HepG2 (cell line): ENCODE measurements around the gene TSHZ2. TPM values are rescaled to one million over a fixed set of nuclear protein-coding genes. Genes with fewer than 3 reads are reported as not detected.
A peak's percentile ranks its signal among the peaks of the same experiment; 100 is the strongest.

ENCODE experiments used
- ATAC-seq: fragments of 200-7000 bp; cut with Tn5 transposase; 3 replicates; pipeline ENCODE4 v1.9.1; 2020; ENCODE audit warnings: mild to moderate bottlenecking, moderate library complexity
- BruUV-seq: library from RNA; stranded (reverse); fragments of 400-500 nt; replicated peaks from 2 replicates; lab custom pipeline; 2021; lab: Mats Ljungman, UMichigan
- CTCF ChIA-PET: fragments of 300-600 bp; formaldehyde crosslinking; extraction: SDS; loops from one replicate; lab custom pipeline; 2021; ENCODE audit warnings: low total read pairs, inconsistent platforms, low intra/inter-chr PET ratio; lab: Yijun Ruan, JAX
- POLR2A ChIA-PET: fragments of 350-600 bp; sonication (Branson Sonifier 250); formaldehyde crosslinking; loops from one replicate; lab custom pipeline; 2020; ENCODE audit warnings: antibody characterized with exemption, inconsistent platforms; lab: Yijun Ruan, JAX
- DNase-seq: peaks from one replicate; pipeline ENCODE4 v3.0.0-alpha.2; 2015; ENCODE audit warnings: low spot score
- FAIRE-seq: peaks from 3 replicates; lab custom pipeline; 2011; peaks lifted over from hg19 to GRCh38; lab: Jason Lieb, UNC
- H2AFZ ChIP-seq: one replicate; pipeline ENCODE4 v1.6.1; 2011; ENCODE audit warnings: low read length, inconsistent platforms
- H3K27ac ChIP-seq: fragments of 300-600 bp; 3 replicates; pipeline ENCODE4 v1.8.0; 2011; ENCODE audit warnings: mixed run types, mild to moderate bottlenecking, mixed read lengths, low read length, inconsistent platforms; ENCODE audit not compliant: insufficient read depth; ENCODE audit errors: extremely low read length
- H3K27me3 ChIP-seq, 2 experiments: fragments of 200-600 bp in 1 of 2; 2 replicates in 1 of 2; 3 replicates in 1 of 2; pipeline versions ENCODE4 v1.6.0 to v1.8.0; 2011; ENCODE audit warnings: low read length in 2 of 2, mild to moderate bottlenecking in 2 of 2, moderate library complexity in 2 of 2, inconsistent platforms in 1 of 2; ENCODE audit not compliant: insufficient read depth in 2 of 2, control insufficient read depth in 1 of 2
- H3K36me3 ChIP-seq, 2 experiments: fragments of 200-600 bp in 1 of 2; replicated peaks in 1 of 2; 2 replicates in 1 of 2; 3 replicates in 1 of 2; pipeline versions ENCODE4 v1.5.1 to v1.8.0; 2011; ENCODE audit warnings: low read length in 2 of 2, inconsistent platforms in 1 of 2; ENCODE audit not compliant: insufficient read depth in 2 of 2, control insufficient read depth in 1 of 2
- H3K4me1 ChIP-seq: 2 replicates; pipeline ENCODE4 v1.5.1; 2012; ENCODE audit warnings: low read length, inconsistent platforms; ENCODE audit not compliant: insufficient read depth
- H3K4me2 ChIP-seq: 2 replicates; pipeline ENCODE4 v1.6.0; 2011; ENCODE audit warnings: low read depth, low read length, inconsistent platforms
- H3K4me3 ChIP-seq, 3 experiments: fragments of 200-600 bp in 1 of 3; sonication (generic), shearing (Covaris generic) in 1 of 3; replicated peaks in 1 of 3; 2 replicates each; pipeline ENCODE4 v1.5.1; 2011 to 2016; ENCODE audit warnings: low read length in 3 of 3, inconsistent platforms in 2 of 3, low read depth in 2 of 3, mild to moderate bottlenecking in 2 of 3, control low read depth in 1 of 3, mixed read lengths in 1 of 3; ENCODE audit not compliant: insufficient read depth in 1 of 3
- H3K79me2 ChIP-seq: one replicate; pipeline ENCODE4 v1.6.1; 2011; ENCODE audit warnings: low read length, inconsistent platforms; ENCODE audit not compliant: insufficient read depth
- H3K9ac ChIP-seq: 2 replicates; pipeline ENCODE4 v1.6.0; 2011; ENCODE audit warnings: mild to moderate bottlenecking, low read depth, low read length, inconsistent platforms; ENCODE audit not compliant: insufficient read depth
- H3K9me3 ChIP-seq: 2 replicates; pipeline ENCODE4 v1.5.1; 2012; ENCODE audit warnings: mild to moderate bottlenecking, low read length
- H4K20me1 ChIP-seq: 2 replicates; pipeline ENCODE4 v1.6.0; 2011; ENCODE audit warnings: inconsistent platforms, mild to moderate bottlenecking, low read length, moderate library complexity; ENCODE audit not compliant: insufficient read depth
- CAMTA2 ChIP-seq: sonication (generic); formaldehyde crosslinking; IDR thresholded peaks from 2 replicates; pipeline ENCODE4 v1.4.0; 2020; ENCODE audit warnings: mild to moderate bottlenecking, missing genetic modification reagents, borderline replicate concordance
- GABPB1 ChIP-seq: IDR thresholded peaks from 2 replicates; pipeline ENCODE4 v1.6.1; 2016; ENCODE audit warnings: mild to moderate bottlenecking, missing genetic modification reagents, moderate library complexity, missing compliant biosample characterization
- GATAD1 ChIP-seq: IDR thresholded peaks from 2 replicates; pipeline ENCODE4 v1.6.1; 2016; ENCODE audit warnings: missing genetic modification reagents, missing compliant biosample characterization
- KAT2B ChIP-seq: fragments of 150-350 bp; IDR thresholded peaks from 2 replicates; pipeline ENCODE4 v1.6.1; 2014; ENCODE audit warnings: low read depth, low read length, borderline replicate concordance
- KDM5A ChIP-seq: fragments of 200-600 bp; sonication (generic); IDR thresholded peaks from 2 replicates; pipeline ENCODE4 v1.7.0; 2018; ENCODE audit warnings: antibody characterized with exemption, mild to moderate bottlenecking, low read length, borderline replicate concordance
- MLLT10 ChIP-seq: sonication (generic); formaldehyde crosslinking; IDR thresholded peaks from 2 replicates; pipeline ENCODE4 v1.4.0; 2020; ENCODE audit warnings: missing genetic modification reagents
- MYC ChIP-seq: sonication (generic); formaldehyde crosslinking; IDR thresholded peaks from 2 replicates; pipeline ENCODE4 v1.9.0; 2021; ENCODE audit warnings: missing genetic modification reagents, borderline replicate concordance
- POGK ChIP-seq: sonication (generic); formaldehyde crosslinking; conservative IDR thresholded peaks from 2 replicates; pipeline ENCODE4 v1.8.0; 2022; ENCODE audit warnings: mild to moderate bottlenecking, moderate library complexity, missing genetic modification reagents
- RBM39 ChIP-seq: fragments of 200-400 bp; formaldehyde crosslinking; IDR thresholded peaks from one replicate; pipeline ENCODE4 v1.6.1; 2018; ENCODE audit warnings: antibody characterized with exemption, mild to moderate bottlenecking, low read depth, low read length; ENCODE audit not compliant: poor library complexity, severe bottlenecking
- TAF1 ChIP-seq: sonication (generic); formaldehyde crosslinking; IDR thresholded peaks from 2 replicates; pipeline ENCODE4 v1.4.0; 2020; ENCODE audit warnings: missing genetic modification reagents
- ZMYM4 ChIP-seq: sonication (generic); formaldehyde crosslinking; IDR thresholded peaks from 2 replicates; pipeline ENCODE4 v1.8.1; 2023; ENCODE audit warnings: mild to moderate bottlenecking, missing genetic modification reagents
- ZNF543 ChIP-seq: sonication (generic); formaldehyde crosslinking; IDR thresholded peaks from 2 replicates; pipeline ENCODE4 v1.4.0; 2020; ENCODE audit warnings: mild to moderate bottlenecking, missing genetic modification reagents
- WGBS: methylation state at CpG from one replicate; pipeline ENCODE4 v1.1.6; 2017; ENCODE audit warnings: low lambda C conversion rate; 5-methylcytosine and 5-hydroxymethylcytosine counted together
- in situ Hi-C: cut with HindIII; loops from 2 replicates; pipeline ENCODE4 v1.10.0; 2017; ENCODE audit warnings: low pct_unique_long_range_greater_than_20kb; ENCODE audit not compliant: extremely low pct_ligation_motif_present
- intact Hi-C: fragments of 100-400 bp; cut with micrococcal nuclease; formaldehyde crosslinking; loops from one replicate; pipeline ENCODE4 v1.10.0; 2022; ENCODE audit not compliant: unreplicated experiment
- polyA plus RNA-seq, 8 experiments: library from polyadenylated mRNA; depleted of rRNA in 3 of 8; stranded (reverse) in 7 of 8; unstranded in 1 of 8; fragments of >200 nt; fragmentation: Illumina TruSeq in 4 of 8; extraction: Trizol in 4 of 8; gene quantifications; 2 replicates each; pipeline versions ENCODE4 v1.2.1 to v1.2.3, GENCODE V29; 2011 to 2016; ENCODE audit warnings: low read depth in 4 of 8, missing spikeins in 1 of 8, mixed read lengths in 1 of 8; ENCODE audit not compliant: insufficient read depth in 1 of 8
- total RNA-seq, 5 experiments: library from RNA; depleted of rRNA; stranded (reverse); fragments of >200 nt; fragmentation: Illumina TruSeq; extraction: Trizol; gene quantifications; 2 replicates each; pipeline ENCODE4 v1.2.3, GENCODE V29; 2016; ENCODE audit warnings: low read depth in 1 of 5
- TF ChIP-seq, protein P1 (sequence below): sonication (generic); formaldehyde crosslinking; IDR thresholded peaks from 2 replicates; pipeline ENCODE4 v1.5.1; 2020; ENCODE audit warnings: missing genetic modification reagents, mild to moderate bottlenecking, borderline replicate concordance
- TF ChIP-seq, protein P2 (sequence below): IDR thresholded peaks from 2 replicates; pipeline ENCODE4 v1.6.1; 2012; ENCODE audit warnings: inconsistent platforms

TSHZ2 gene
- total and polyA plus RNA-seq, 2 of the 13 experiments (the other 11 are each of a cell fraction or from before 2014, with no cell fraction given) = 0.01 TPM; not detected in 1

- TF ChIP-seq, protein P1, sequence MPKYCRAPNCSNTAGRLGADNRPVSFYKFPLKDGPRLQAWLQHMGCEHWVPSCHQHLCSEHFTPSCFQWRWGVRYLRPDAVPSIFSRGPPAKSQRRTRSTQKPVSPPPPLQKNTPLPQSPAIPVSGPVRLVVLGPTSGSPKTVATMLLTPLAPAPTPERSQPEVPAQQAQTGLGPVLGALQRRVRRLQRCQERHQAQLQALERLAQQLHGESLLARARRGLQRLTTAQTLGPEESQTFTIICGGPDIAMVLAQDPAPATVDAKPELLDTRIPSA = no peak
- TF ChIP-seq RBM39 (no peak), GABPB1 (0 out of 2 replicates have a peak, but pooled peaks have one; percentile 0), ZNF543 (no peak), ZMYM4 (0 out of 2 replicates have a peak, but pooled peaks have one; percentile 15)
- TF ChIP-seq, protein P2, sequence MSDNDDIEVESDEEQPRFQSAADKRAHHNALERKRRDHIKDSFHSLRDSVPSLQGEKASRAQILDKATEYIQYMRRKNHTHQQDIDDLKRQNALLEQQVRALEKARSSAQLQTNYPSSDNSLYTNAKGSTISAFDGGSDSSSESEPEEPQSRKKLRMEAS = no peak
Observed at GRCh38 chr20:53510704-53511103, 538.5 kb downstream of the TSHZ2 start (continued).

DNA sequence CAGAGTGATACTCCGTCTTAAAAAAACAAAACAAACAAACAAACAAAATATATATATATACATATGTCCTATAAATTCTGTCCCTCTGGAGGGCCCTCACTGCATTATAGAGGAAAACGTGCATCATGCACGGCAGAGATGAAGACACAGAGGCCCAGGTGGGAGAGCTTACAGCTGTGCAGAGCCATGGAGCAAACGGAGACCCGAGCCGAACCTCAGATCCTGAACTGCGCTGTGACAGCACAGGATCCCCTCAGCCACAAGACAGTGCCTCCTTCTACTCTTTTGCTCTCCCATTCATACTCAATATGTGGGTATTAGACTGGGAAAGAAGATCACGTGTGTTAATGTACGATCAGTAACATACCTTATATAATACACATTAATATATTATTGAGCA lies 539.9 kb downstream of the TSHZ2 start:
- no TSS peak for BruUV-seq
- ChIA-PET CTCF (no interaction called here), POLR2A (no interaction called here)

More for the DNA sequence above, 539.9 kb downstream of the TSHZ2 start:
- Histone ChIP-seq H2AFZ (no peak overlapping the region), H3K9ac (no peak overlapping the region), H3K27me3 (peaks cover 0 to under 1% of the 10 kb centered on the region in 2 experiments; a peak in 1 of 5 replicates), H3K27ac (no peak overlapping the region), H3K4me2 (no peak overlapping the region), H3K9me3 (no peaks in the 10 kb centered on the region), H3K4me3 (no peak overlapping the region), H3K4me1 (peaks cover 36% of the 10 kb centered on the region), H3K36me3 (no peaks in the 10 kb centered on the region), H4K20me1 (no peaks in the 10 kb centered on the region), H3K79me2 (no peaks in the 10 kb centered on the region)
- 71% methylated on average over 9 of the region's 9 CpGs for WGBS
- in situ Hi-C loops = no loop called here
- intact Hi-C loops = no loop called here
- DNase-seq = no peak
- ATAC-seq = no peak
- no peak for FAIRE-seq
- TF ChIP-seq MYC (CRISPR knock-in tag) = no peak
- TF ChIP-seq CAMTA2 (CRISPR knock-in tag) = no peak
- TF ChIP-seq GATAD1 (CRISPR knock-in tag) = no peak
- TF ChIP-seq TAF1 (CRISPR knock-in tag) = no peak
- no peak for TF ChIP-seq MLLT10 (CRISPR knock-in tag)
- TF ChIP-seq POGK (CRISPR knock-in tag) = no peak
- TF ChIP-seq KAT2B = no peak
- TF ChIP-seq KDM5A = no peak
